BJ (cell line): Measurements from ENCODE around the gene NCAPH2. TPM values are rescaled to one million over a fixed set of nuclear protein-coding genes. Genes with fewer than 3 reads are reported as not detected.

ENCODE experiments used
- CTCF ChIA-PET: fragments of 350-600 bp; formaldehyde crosslinking; extraction: SDS; loops from one replicate; lab custom pipeline; 2021; ENCODE audit warnings: antibody characterized with exemption, inconsistent platforms; lab: Yijun Ruan, JAX
- POLR2A ChIA-PET: fragments of 300-600 bp; sonication (Branson Sonifier 250); formaldehyde crosslinking; extraction: SDS; loops from one replicate; lab custom pipeline; 2021; ENCODE audit warnings: antibody characterized with exemption; lab: Charles Lee
- DNase-seq: peaks from one replicate; pipeline ENCODE4 v3.0.0-alpha.2; 2011; ENCODE audit warnings: low read depth
- H3K27me3 ChIP-seq: 2 replicates; pipeline ENCODE4 v1.6.0; 2011; ENCODE audit warnings: low read length; ENCODE audit not compliant: control insufficient read depth, insufficient read depth
- H3K36me3 ChIP-seq: 2 replicates; pipeline ENCODE4 v1.5.1; 2011; ENCODE audit warnings: low read length; ENCODE audit not compliant: control insufficient read depth, insufficient read depth
- H3K4me3 ChIP-seq: 2 replicates; pipeline ENCODE4 v1.5.1; 2011; ENCODE audit warnings: low read depth, mild to moderate bottlenecking, control low read depth, low read length
- polyA plus RNA-seq: library from polyadenylated mRNA; depleted of rRNA; stranded (reverse); fragments of >200 nt; gene quantifications from 2 replicates; pipeline ENCODE4 v1.2.3, GENCODE V29; 2011
- TF ChIP-seq, protein P1 (sequence below): IDR thresholded peaks from 2 replicates; pipeline ENCODE4 v1.5.1; 2011; ENCODE audit warnings: low read depth, mild to moderate bottlenecking, control low read depth, inconsistent platforms, low read length, moderate library complexity; ENCODE audit not compliant: insufficient read depth

The NCAPH2 gene
- polyA plus RNA-seq, 1 experiment, result 31.7 TPM

GRCh38 chr22:50560034-50560433, 52.0 kb downstream of the NCAPH2 start:
- no peak overlapping the region for H3K4me3 ChIP-seq
- no peaks in the 10 kb centered on the region for H3K36me3 ChIP-seq
- POLR2A ChIA-PET, result interaction anchor here (0.6 kb wide), 1 partner anchor 78 kb away, joined by 6 read pairs; no protein-coding TSS in a partner anchor
- CTCF ChIA-PET, result interaction anchor here (0.8 to 1.8 kb wide), 3 partner anchors 9 to 12 kb away, joined by 3 to 8 read pairs (median 5); no protein-coding TSS in a partner anchor
- no peak for DNase-seq
- TF ChIP-seq, protein P1, sequence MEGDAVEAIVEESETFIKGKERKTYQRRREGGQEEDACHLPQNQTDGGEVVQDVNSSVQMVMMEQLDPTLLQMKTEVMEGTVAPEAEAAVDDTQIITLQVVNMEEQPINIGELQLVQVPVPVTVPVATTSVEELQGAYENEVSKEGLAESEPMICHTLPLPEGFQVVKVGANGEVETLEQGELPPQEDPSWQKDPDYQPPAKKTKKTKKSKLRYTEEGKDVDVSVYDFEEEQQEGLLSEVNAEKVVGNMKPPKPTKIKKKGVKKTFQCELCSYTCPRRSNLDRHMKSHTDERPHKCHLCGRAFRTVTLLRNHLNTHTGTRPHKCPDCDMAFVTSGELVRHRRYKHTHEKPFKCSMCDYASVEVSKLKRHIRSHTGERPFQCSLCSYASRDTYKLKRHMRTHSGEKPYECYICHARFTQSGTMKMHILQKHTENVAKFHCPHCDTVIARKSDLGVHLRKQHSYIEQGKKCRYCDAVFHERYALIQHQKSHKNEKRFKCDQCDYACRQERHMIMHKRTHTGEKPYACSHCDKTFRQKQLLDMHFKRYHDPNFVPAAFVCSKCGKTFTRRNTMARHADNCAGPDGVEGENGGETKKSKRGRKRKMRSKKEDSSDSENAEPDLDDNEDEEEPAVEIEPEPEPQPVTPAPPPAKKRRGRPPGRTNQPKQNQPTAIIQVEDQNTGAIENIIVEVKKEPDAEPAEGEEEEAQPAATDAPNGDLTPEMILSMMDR, result no peak
- H3K27me3 ChIP-seq, result peaks cover 9% of the 10 kb centered on the region; the same call in 1 of the 2 replicates

- peaks cover 9% of the 10 kb centered on the region; the same call in 1 of the 2 replicates for H3K27me3 ChIP-seq
- no peak for DNase-seq
- no peaks in the 10 kb centered on the region for H3K36me3 ChIP-seq
- POLR2A ChIA-PET, result no interaction called here
- CTCF ChIA-PET, result interaction anchor here (1.8 kb wide), 1 partner anchor 13 kb away, joined by 8 read pairs; no protein-coding TSS in a partner anchor
- H3K4me3 ChIP-seq, result no peak overlapping the region
- TF ChIP-seq, protein P1, result no peak
Observed at GRCh38 chr22:50561401-50562358, 53.7 kb downstream of the NCAPH2 start.

DNA sequence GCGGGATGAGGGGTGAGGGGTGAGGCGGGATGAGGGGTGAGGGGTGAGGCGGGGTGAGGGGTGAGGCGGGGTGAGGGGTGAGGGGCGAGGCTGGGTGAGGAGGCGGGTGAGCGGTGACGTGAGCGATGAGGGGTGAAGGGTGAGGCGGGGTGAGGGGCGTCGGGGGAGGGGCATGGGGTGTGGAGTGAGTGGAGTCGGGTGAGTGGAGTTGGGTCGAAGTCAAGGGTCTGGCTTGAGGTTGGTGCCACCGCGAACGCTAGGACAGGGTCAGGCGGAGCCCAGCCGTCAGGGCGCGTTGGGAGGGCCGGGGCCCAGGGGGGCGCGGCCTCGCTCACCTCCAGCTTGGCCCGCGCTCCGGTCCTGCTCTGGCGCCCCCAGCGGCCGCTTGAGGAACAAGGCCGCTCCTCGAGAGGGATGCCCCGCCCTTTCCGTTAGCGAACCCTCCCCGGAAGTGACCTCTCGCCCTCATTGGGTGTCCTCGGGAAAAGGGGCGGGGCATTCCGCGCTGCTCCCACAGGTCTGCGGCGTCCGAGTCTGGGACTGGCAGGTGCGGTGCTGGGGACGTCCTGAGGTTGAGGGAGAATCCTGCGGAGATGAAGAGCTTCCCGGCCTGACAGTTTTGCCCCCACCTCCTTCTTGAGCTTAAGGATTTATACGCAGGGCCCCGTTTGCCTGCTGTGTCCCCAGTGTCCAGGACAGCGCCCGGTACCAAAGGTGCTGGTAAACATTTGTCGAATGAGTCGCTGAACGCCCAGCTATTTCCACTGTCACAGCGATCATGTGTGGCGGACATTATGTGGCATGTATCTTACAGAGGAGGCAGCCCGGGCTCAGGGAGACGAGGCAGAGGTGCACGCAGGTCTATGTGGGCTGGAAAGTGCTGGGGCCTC, 54.7 kb downstream of the NCAPH2 start, which contains the start of gene SYCE3:
Gene SYCE3, minus strand, starts transcription at position 397 of the 890 bp plus-strand sequence. CDS start 6,514 bp downstream, outside the sequence.
- Histone ChIP-seq H3K4me3 (peak within 1 kb of the TSS; percentile 52), H3K36me3 (no peaks in the 10 kb centered on the region), H3K27me3 (peaks cover 7% of the 10 kb centered on the region; the same call in 1 of the 2 replicates)
- ChIA-PET POLR2A (no interaction called here), CTCF (interaction anchor here (0.6 to 2.8 kb wide), 21 partner anchors 9 to 134 kb away, joined by 3 to 20 read pairs (median 5); partner anchors contain the start of genes KLHDC7B, SCO2 and TYMP)
- TF ChIP-seq, protein P1, result peak; percentile 84
- DNase-seq, result peak; percentile 30

GRCh38 chr22:50563413-50564160, 55.6 kb downstream of the NCAPH2 start:
- CTCF ChIA-PET, result interaction anchor here (0.6 to 2.8 kb wide), 19 partner anchors 9 to 133 kb away, joined by 3 to 20 read pairs (median 5); partner anchors contain the start of genes KLHDC7B, SCO2 and TYMP
- no peak for DNase-seq
- POLR2A ChIA-PET, result no interaction called here
- Histone ChIP-seq H3K4me3 (peak overlapping the region; percentile 52), H3K36me3 (no peaks in the 10 kb centered on the region), H3K27me3 (peaks cover 5% of the 10 kb centered on the region; the same call in 1 of the 2 replicates)
- TF ChIP-seq, protein P1, result no peak
